Esophagus mucosa (tissue), 1 donor: ENCODE results near the gene ATP10B. TPM values are rescaled to one million over a fixed set of nuclear protein-coding genes. Genes with fewer than 3 reads are reported as not detected.
"Not testable (repeated sequence)": the region's sequence is repeated elsewhere in the genome, so short reads cannot be mapped to it uniquely, and the experiment has no call there.

Source experiments
- ATAC-seq: fragments of 200-7000 bp; cut with Tn5 transposase; one replicate; pipeline ENCODE4 v1.9.1; 2020
- total RNA-seq: library from RNA; stranded (reverse); gene quantifications from one replicate; pipeline ENCODE4 v1.2.4, GENCODE V29; 2023
- donor health status: DM: yes; HTN: yes; CAD: no.

ATP10B gene, protein sequence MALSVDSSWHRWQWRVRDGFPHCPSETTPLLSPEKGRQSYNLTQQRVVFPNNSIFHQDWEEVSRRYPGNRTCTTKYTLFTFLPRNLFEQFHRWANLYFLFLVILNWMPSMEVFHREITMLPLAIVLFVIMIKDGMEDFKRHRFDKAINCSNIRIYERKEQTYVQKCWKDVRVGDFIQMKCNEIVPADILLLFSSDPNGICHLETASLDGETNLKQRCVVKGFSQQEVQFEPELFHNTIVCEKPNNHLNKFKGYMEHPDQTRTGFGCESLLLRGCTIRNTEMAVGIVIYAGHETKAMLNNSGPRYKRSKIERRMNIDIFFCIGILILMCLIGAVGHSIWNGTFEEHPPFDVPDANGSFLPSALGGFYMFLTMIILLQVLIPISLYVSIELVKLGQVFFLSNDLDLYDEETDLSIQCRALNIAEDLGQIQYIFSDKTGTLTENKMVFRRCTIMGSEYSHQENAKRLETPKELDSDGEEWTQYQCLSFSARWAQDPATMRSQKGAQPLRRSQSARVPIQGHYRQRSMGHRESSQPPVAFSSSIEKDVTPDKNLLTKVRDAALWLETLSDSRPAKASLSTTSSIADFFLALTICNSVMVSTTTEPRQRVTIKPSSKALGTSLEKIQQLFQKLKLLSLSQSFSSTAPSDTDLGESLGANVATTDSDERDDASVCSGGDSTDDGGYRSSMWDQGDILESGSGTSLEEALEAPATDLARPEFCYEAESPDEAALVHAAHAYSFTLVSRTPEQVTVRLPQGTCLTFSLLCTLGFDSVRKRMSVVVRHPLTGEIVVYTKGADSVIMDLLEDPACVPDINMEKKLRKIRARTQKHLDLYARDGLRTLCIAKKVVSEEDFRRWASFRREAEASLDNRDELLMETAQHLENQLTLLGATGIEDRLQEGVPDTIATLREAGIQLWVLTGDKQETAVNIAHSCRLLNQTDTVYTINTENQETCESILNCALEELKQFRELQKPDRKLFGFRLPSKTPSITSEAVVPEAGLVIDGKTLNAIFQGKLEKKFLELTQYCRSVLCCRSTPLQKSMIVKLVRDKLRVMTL (N-terminal part only)
- 12.1 TPM for total RNA-seq

DNA sequence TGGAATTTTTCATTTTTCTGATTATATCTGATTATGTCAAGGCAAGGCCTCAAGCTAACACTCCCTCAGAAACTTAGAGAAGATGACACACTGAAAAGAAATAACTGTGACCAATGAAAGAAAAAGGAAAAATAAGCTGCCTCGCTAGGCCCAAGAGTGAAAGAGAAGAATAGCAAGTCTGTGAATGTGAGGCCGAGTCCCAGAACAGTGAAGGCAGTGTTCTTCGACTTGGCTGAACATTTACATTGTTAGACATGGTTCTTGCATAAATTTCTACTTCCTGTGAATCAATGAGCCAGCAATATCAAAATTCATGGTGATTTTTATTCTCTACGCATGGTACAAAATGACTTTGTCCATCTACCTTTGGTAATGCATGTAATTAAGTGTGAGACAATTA lies at the start of gene ATP10B:
ATP10B (minus strand) TSS at position 163 of the 400 bp plus-strand sequence. CDS start 164,137 bp downstream, outside the sequence.
- ATAC-seq = no peak

DNA sequence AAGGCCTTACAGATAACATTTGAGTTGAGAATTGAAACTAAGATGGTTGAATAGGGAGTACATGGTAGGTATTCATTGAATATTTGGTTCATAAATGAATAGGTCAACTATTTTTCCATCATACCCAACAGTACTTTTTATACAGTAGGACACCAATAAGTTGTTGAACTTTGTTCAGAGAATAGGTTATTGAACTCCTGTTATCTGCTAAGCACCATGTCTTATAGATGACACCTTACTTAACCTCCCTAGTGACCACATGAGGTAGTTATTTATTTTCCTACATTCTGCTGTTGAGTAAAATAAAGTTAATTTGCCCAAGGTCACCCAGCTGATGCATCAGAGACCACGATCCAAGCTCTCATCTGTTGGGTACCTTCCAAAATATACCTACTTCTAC lies 49.6 kb upstream of the ATP10B start:
- ATAC-seq = no peak

DNA sequence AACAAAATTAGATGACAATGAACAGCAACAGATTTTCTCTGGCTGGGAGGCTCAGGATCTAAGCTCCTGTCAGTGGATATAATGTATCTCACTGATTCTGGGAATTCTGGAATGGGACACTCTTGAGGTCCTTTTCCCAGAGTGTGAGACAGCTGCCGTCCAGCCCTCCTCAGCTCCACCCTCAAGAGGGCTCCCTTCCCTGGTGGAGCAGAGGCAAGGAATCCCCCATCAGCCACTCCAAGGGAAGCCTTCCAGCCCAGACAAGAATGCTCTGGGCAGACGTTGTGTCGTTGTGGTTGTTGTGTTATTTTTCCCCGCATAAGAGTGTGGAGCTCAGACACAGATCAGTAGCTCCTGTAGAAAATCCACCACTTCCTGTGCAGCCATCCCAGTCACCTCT lies 47.7 kb upstream of the ATP10B start:
- no peak for ATAC-seq

DNA sequence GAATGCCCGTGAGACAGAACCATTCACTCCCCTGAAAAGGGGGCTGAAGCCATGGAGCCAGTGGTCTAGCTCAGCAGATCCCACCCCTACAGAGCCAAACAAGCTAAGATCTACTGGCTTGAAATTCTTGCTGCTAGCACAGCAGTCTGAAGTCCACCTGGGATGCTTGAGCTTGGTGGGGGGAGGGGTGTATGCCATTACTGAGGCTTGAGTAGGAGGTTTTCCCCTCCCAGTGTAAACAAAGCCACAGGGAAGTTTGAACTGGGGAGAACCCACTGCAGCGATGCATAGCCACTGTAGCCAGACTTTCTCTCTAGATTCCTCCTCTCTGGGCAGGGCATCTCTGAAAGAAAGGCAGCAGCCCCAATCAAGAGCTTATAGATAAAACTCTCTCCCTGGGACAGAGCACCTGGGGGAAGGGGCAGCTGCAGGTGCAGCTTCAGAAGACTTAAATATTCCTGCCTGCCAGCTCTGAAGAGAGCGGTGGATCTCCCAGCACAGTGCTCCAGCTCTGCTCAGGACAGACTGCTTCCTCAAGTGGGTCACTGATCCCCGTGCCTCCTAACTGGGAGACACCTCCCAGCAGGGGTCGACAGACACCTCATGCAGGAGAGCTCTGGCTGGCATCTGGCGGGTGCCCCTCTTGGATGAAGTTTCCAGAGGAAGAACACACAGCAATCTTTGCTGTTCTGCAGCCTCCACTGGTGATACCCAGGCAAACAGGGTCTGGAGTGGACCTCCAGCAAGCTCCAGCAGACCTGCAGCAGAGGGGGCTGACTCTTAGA lies 41.4 kb upstream of the ATP10B start:
- not testable (repeated sequence) for ATAC-seq

DNA sequence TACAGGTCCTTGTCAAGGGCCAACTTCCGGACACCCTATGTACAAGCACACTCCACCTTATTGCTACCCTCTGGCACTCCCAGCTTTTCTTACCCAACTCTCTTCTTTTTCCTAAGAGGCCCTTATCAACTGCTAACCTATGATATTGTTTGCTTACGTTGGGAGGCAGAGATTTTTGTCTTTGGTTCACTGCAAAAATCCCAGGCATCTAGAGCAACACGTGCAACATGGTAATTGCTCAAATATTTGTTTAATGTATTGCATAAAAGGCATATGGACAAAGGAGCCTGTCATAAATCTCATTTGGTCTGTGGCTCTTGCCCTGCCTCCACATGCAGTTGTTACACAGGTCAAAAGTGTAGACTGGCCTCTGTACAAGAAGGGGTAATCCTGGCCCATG lies 35.8 kb upstream of the ATP10B start:
- no peak for ATAC-seq

DNA sequence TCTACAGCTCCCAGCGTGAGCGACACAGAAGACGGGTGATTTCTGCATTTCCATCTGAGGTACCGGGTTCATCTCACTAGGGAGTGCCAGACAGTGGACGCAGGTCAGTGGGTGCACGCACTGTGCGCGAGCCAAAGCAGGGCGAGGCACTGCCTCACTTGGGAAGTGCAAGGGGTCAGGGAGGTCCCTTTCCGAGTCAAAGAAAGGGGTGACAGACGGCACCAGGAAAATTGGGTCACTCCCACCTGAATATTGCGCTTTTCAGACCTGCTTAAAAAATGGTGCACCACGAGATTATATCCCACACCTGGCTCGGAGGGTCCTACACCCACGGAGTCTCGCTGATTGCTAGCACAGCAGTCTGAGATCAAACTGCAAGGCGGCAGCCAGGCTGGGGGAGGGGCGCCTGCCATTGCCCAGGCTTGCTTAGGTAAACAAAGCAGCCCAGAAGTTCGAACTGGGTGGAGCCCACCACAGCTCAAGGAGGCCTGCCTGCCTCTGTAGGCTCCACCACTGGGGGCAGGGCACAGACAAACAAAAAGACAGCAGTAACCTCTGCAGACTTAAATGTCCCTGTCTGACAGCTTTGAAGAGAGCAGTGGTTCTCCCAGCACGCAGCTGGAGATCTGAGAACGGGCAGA lies 21.7 kb upstream of the ATP10B start:
- ATAC-seq = not testable (repeated sequence)

DNA sequence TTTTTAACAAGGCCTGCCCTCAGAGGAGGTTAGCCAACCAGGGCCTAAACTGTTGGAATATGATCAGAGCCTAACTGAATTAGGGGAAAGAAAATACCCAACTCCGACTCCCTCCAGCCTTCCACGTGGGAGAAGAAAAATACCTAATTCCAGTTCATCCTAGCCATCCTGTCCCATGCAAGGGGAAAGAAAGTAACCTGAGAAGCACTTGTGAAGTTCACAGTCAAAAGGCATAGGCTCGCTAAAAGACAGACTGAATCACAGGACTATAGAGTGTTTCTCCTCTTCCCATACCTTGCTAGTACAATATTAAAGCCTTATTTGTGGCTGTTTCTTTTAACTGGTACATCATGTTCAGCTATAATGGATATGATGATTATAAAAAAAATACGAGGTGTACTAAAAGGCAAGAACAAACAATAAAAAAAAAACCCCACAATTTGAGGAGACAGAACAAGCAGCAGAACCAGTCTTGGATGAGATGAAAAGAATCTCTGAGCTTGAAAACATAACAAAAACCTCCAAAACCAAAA lies 18.0 kb upstream of the ATP10B start:
- no peak for ATAC-seq

DNA sequence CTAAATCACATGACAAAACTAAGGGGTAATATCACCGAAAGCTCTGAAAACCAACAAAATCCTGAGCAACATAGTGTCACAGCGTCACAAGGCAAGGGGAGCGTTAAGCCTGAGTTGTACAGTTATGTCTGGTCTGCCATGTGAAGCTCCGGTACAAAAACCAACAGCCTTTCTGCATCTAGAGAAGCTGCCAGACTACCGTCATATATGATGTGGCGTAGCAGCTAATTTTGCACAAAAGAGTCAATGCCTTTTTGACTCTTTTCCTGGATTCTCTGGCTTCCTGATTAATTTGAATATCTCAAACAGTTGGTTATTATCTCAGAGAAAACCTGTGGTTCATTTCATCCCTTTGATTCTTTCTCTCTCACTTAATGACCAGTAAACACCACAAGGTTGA lies 16.0 kb upstream of the ATP10B start:
- no peak for ATAC-seq

DNA sequence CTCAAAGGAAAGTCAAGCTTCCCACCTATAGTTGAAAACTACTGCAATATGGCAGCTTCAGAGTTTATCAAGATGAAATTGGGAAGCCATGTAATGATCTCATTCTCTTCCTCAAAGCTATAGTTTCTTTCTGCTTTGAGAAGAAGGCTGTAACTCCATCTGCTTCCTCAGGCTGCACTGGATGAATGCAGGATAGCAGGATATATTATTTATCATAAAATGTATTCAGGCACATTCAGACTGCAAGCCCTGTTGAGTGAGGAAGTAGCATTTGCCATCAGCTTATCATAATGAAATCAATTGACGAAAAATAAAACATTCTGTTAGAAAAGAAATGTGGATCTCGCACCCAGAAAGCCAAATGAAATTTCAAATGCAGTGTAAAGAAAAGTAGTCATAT lies 560 bp downstream of the ATP10B start:
- ATAC-seq = no peak

DNA sequence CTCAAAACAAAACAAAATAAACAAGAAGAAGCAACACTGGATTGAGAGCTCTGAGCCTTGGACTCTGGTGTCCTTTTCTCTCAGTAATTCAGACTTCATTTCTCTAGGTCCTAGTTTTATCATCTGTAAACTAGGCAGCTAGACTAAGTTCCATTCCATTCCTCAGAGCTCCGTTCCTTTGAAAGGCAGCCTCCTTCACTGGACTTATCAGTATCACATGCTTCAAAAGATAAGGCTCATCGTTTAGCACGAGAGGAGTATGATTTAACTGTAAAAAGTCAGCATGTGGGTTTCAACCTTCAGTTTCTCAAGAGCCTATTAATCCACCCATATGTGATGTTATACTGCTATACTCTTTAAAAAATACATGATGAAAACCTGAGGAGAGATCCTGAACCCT lies 1.6 kb downstream of the ATP10B start:
- no peak for ATAC-seq

DNA sequence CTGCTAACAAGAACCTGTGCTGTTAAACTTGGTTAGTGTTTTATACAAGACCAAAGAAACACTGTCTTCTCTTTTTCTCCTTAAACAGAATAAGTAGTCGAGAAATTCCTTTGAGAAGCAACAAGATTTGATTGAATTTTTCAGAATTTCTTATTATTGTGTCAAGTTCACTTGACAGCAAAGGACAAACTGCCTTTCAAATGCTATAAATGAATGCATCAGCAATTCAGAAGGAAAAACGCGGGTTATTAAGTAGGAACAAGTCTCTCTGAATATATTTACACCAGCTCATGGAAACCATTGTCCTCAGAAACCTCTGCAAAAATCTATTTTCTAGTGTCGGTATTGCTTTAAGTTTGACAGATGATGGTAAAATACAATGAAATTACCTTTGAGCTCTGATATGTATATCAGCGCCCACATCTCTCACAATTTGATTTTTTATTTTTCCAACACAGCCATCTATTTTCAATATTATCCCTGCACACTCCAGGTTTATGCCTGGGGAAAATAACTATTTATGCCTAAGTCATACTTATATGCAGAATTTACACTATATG lies 4.4 kb downstream of the ATP10B start:
- ATAC-seq = no peak

DNA sequence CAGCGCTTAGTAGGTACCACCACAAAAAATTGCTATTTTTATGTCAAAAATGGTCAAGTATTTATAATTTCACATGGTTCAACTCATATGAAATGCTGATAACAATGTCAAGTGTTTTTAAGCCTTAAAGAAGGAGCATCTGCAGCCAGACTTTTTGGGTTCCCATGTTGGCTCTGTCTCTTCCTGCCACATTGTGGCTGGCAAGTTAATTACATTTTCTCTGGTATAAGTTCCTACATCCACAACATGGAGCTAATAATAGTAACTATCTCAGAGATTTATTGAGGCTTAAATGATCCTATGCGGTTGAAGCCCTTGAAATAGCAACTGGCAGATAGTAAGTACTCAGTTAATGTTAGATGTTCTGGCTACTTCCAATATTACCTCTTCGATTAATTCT lies 5.4 kb downstream of the ATP10B start:
- no peak for ATAC-seq

DNA sequence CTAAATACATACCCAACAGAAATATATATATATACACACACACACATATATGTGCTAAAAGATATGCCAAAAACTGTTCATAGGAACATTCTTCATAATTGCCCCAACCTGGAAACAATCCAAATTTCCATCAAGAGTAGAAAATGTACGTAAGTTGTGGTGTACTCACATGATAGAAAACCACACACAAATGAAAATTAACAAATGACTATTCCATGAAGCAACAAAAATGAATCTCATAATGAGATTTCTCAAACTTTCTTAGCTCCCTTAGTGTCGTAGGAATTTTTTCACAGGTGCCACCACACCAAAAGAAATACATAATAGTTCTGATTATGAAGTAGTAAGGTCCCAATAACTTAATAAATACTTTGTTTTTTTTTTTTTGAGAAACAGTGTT lies 7.8 kb downstream of the ATP10B start:
- no peak for ATAC-seq

DNA sequence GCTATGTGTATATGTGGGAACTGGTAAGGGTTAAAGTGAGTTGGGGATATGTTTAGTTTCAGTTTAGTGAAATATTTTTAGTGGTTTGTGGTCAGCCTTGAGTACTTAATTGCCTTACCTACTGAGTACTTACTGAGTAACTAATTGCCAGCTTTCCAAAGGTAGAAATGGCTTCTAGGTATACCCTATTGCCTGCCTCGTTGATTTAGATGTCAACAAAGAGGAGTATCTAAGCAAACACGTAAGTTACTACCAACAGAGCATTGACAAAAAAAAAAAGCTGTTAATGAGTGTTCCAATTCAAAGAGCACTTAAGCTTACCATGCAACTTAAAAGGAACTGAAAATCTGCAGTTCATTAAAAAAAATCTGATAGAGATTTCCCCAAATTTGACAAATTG lies 8.8 kb downstream of the ATP10B start:
- no peak for ATAC-seq

DNA sequence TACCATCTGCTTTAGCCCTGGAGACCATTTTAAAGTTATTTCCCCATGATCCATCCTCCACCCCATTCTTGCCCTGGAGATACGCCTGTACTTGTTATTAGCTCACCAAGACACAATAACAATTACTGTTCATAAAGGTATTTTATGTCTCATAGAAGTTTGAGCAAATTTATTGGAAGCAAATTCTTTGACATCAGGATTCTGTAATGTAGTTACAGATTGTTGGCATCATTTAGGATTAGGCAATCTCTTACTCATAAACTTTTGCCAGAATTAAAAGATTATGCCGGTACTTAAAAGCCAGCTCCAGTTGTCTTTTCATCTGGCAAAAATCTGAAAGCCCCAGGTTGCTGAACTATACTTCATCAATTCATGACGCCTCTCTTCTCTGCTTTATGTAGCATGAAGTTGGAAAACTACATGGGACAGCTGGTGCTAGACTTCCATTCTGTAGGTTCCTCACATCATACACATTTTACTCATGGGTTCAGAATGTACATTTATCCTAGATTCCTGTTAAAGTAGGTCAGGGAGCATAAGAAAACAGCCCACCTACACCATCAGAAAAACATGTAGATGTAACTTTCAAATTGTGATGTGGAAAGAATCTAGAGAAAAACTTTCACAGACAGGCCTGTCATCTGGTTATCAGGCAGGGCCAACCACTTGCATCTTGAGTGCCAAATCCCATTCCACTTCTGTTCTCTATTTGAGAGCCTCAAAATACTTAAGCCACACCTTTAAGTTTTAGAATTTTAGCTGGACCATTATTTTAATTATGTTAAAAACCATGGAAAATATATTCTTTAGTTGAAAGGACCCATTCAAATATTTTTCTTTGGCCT lies 14.0 kb downstream of the ATP10B start:
- ATAC-seq = peak; percentile 90

DNA sequence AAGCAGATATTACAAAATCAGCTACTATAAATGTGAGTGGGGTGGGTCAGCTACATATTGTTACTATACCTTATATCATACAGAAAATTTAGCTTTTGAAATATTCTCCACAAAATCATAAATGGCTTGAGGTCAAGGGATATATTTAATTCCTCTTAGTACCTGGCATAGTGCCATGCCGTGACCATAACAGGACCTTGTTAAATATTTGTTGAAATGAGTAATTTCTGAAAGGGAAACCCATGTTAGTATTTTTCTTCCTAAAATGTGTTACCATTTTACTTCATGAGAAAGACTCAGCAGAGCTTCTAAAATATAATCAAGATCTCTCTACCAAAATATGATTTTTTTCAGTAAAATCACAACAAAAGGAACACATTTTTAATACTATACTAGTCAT lies 14.8 kb downstream of the ATP10B start:
- ATAC-seq = no peak

DNA sequence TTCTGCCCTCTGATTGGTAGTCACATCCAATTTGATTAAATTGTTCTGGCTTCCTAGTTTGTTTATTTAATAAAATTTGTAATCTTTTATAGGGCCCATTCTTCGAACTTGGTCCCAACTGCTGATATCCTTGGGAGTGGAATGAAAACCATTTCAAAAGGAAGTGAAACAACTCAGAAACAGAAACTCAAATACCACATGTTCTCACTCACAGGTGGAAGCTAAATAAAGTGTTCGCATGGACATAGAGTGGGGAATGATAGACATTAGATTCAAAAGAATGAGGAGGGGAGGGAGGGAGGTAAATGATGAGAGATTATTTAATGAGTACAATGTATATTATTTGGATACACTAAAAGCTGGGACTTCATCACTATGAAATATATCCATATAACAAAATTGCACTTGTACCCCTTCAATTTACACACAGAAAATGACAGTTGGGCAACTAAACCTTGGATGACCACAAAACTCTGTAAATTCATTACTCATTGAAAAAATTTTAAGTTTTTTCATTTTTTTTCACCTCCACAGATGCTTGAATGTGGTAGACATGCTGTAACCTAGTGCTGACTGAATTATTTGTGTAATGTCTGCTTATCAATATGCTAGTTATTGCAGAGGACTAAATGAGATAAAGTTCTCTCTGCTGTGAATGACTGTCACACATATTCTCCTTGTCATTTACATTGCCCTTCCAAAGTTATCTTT lies 16.0 kb downstream of the ATP10B start:
- ATAC-seq = no peak

DNA sequence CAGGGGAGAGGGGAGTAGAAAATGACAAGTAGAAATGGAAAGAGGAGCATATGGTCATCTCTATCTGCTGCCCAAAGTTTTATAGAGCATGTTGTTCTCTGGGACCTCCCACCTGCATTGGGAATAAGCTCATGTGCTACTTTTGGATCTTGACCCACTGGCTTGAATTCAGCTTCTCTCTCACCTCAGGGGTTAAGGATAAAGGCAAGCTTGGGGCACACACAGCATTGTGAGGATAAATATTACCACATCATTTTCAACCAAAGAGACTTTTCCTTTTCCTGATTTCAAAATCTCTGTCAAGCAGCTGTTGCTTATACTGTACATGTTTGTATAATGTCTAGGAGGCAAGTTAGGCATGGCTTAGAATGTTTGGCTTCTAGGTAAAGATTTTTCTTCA lies 16.6 kb downstream of the ATP10B start:
- no peak for ATAC-seq

DNA sequence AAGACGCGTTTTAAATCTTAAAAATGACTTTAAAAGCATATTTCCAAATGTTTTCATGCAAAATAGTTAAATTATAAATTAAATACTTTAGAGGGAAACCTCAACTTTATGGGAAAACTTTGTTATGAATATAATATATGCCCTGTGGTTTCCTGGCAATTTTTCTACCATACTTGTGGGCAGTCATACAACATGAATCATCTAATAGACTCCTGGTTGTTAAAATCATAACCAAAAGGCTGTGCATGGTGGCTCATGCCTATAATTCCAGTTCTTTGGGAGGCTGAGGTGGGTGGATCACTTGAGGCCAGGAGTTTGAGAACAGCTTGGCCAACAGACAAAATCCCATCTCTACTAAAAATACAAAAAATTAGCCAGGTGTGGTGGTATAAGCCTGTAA lies 18.2 kb downstream of the ATP10B start:
- no peak for ATAC-seq

DNA sequence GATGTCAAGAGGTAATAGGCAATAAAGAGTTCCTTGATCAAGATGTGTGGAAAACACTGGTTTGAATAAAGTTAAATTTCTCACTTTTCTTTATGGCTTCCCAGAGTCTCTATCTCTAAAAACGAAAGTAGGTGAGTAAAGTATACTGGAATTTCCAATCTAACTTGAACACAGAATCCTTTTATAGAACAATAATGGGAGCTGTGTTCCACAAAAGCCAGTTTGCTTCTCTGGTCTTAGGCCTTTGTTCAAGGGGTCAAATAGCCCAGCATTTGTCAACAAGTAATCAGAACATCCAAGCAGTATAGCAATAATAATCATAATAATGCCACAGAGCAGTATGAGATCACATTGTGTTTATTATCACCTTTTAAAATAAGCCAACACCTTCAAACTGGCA lies 20.2 kb downstream of the ATP10B start:
- no peak for ATAC-seq
